ENCODE data around the gene GTF2IRD1. TPM values are rescaled to one million over a fixed set of nuclear protein-coding genes. Genes with fewer than 3 reads are reported as not detected.

GTF2IRD1 gene
- total RNA-seq, 1 experiment from 2014 or later = 54.0 TPM

- no peaks in the 10 kb centered on the region for H3K27me3 ChIP-seq (ENCODE audit: control insufficient read depth, insufficient read depth, low read length)
- H3K9me3 ChIP-seq (ENCODE audit: control insufficient read depth, insufficient read depth, low read depth, low read length) = no peaks in the 10 kb centered on the region
- POLR2A ChIA-PET = no interaction called here
- in situ Hi-C loops (cut with HindIII; ENCODE audit: low pct_unique_long_range_greater_than_20kb, low sequenced_read_pairs) (no loop called here), intact Hi-C loops (cut with micrococcal nuclease; ENCODE audit: unreplicated experiment) (no loop called here)
- H3K4me1 ChIP-seq (ENCODE audit: control insufficient read depth, insufficient read depth, low read length) = peaks cover 20% of the 10 kb centered on the region
- DNase-seq (ENCODE audit: low read depth, low spot score) = no peak
- no peak for ATAC-seq
- H3K4me3 ChIP-seq (ENCODE audit: low read depth in 2 of 2, low read length in 2 of 2) = no peak overlapping the region
- H3K27ac ChIP-seq (ENCODE audit: low read length) = no peak overlapping the region
- TF ChIP-seq TCF7L2 (IDR thresholded peaks at IDR 0.05; ENCODE audit: low read depth, low read length) = no peak
- TF ChIP-seq, protein P1, sequence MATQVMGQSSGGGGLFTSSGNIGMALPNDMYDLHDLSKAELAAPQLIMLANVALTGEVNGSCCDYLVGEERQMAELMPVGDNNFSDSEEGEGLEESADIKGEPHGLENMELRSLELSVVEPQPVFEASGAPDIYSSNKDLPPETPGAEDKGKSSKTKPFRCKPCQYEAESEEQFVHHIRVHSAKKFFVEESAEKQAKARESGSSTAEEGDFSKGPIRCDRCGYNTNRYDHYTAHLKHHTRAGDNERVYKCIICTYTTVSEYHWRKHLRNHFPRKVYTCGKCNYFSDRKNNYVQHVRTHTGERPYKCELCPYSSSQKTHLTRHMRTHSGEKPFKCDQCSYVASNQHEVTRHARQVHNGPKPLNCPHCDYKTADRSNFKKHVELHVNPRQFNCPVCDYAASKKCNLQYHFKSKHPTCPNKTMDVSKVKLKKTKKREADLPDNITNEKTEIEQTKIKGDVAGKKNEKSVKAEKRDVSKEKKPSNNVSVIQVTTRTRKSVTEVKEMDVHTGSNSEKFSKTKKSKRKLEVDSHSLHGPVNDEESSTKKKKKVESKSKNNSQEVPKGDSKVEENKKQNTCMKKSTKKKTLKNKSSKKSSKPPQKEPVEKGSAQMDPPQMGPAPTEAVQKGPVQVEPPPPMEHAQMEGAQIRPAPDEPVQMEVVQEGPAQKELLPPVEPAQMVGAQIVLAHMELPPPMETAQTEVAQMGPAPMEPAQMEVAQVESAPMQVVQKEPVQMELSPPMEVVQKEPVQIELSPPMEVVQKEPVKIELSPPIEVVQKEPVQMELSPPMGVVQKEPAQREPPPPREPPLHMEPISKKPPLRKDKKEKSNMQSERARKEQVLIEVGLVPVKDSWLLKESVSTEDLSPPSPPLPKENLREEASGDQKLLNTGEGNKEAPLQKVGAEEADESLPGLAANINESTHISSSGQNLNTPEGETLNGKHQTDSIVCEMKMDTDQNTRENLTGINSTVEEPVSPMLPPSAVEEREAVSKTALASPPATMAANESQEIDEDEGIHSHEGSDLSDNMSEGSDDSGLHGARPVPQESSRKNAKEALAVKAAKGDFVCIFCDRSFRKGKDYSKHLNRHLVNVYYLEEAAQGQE (IDR thresholded peaks at IDR 0.05; ENCODE audit: insufficient read depth in 1 of 2, low read depth in 2 of 2, low read length in 1 of 2) = no peak
- TF ChIP-seq CTCF (IDR thresholded peaks at IDR 0.05) = no peak
- TF ChIP-seq SIN3A (IDR thresholded peaks at IDR 0.05; ENCODE audit: borderline replicate concordance, insufficient read depth, low read depth, low read length) = no peak
- no peak for TF ChIP-seq POLR2AphosphoS5 (IDR thresholded peaks at IDR 0.05; ENCODE audit: low read depth, low read length)
- CTCF ChIA-PET = no interaction called here
- no TSS peak for BruUV-seq (replicated peaks)
- no peaks in the 10 kb centered on the region for H3K36me3 ChIP-seq (ENCODE audit: control insufficient read depth, insufficient read depth, low read length)
Measured at GRCh38 chr7:74584160-74584954, 130.7 kb downstream of the GTF2IRD1 start.

- no TSS peak for BruUV-seq (replicated peaks)
- Histone ChIP-seq H3K4me3 (ENCODE audit: low read depth in 2 of 2, low read length in 2 of 2) (no peak overlapping the region), H3K27ac (ENCODE audit: low read length) (no peak overlapping the region), H3K27me3 (ENCODE audit: control insufficient read depth, insufficient read depth, low read length) (no peaks in the 10 kb centered on the region), H3K4me1 (ENCODE audit: control insufficient read depth, insufficient read depth, low read length) (peaks cover 11% of the 10 kb centered on the region), H3K36me3 (ENCODE audit: control insufficient read depth, insufficient read depth, low read length) (no peaks in the 10 kb centered on the region), H3K9me3 (ENCODE audit: control insufficient read depth, insufficient read depth, low read depth, low read length) (no peaks in the 10 kb centered on the region)
- ChIA-PET CTCF (interaction anchor here (0.6 kb wide), 1 partner anchor 297 kb away, joined by 3 read pairs; no protein-coding TSS in a partner anchor), POLR2A (no interaction called here)
- intact Hi-C loops (cut with micrococcal nuclease; ENCODE audit: unreplicated experiment) (no loop called here), in situ Hi-C loops (cut with HindIII; ENCODE audit: low pct_unique_long_range_greater_than_20kb, low sequenced_read_pairs) (no loop called here)
- TF ChIP-seq CTCF (IDR thresholded peaks at IDR 0.05) = no peak
- no peak for TF ChIP-seq TCF7L2 (IDR thresholded peaks at IDR 0.05; ENCODE audit: low read depth, low read length)
- no peak for TF ChIP-seq SIN3A (IDR thresholded peaks at IDR 0.05; ENCODE audit: borderline replicate concordance, insufficient read depth, low read depth, low read length)
- TF ChIP-seq, protein P1 (IDR thresholded peaks at IDR 0.05; ENCODE audit: insufficient read depth in 1 of 2, low read depth in 2 of 2, low read length in 1 of 2) = no peak
- TF ChIP-seq POLR2AphosphoS5 (IDR thresholded peaks at IDR 0.05; ENCODE audit: low read depth, low read length) = no peak
- ATAC-seq (no peak), DNase-seq (ENCODE audit: low read depth, low spot score) (no peak)
Measured at GRCh38 chr7:74585844-74586243, 132.1 kb downstream of the GTF2IRD1 start.
